Spleen (tissue), 7 donors: ENCODE measurements around the gene ZNF236.

Experiments used
- POLR2A ChIP-seq, 3 donors: fragments of 450-650 bp; IDR thresholded peaks; one replicate each; pipeline ENCODE4 v1.5.1; 2017; ENCODE audit warnings: antibody characterized with exemption in 3 of 3, mild to moderate bottlenecking in 1 of 3
- POLR2AphosphoS5 ChIP-seq, 3 donors: sonication (generic); formaldehyde crosslinking; IDR thresholded peaks; one replicate each; pipeline ENCODE4 v1.5.1; 2017; ENCODE audit warnings: antibody characterized with exemption in 3 of 3
- TF ChIP-seq, protein P1 (sequence below), 11 experiments: fragments of 200-600 bp in 7 of 11; fragments of 450-650 bp in 4 of 11; sonication (generic) in 4 of 11; IDR thresholded peaks in 8 of 11; conservative IDR thresholded peaks in 3 of 11; 1 replicate in 7 of 11; 2 replicates in 4 of 11; pipeline versions ENCODE4 v1.4.0 to v1.8.0; 2016 to 2021; ENCODE audit warnings: antibody characterized with exemption in 11 of 11, inconsistent platforms in 4 of 11, mild to moderate bottlenecking in 1 of 11
- donor health status: DM: no; HTN: no; CAD: no; lungs with moderate emphysema.
- donor health status: DM: no; HTN: no; CAD: no.
- donor health status: DM: no; HTN: no; CAD: no.

DNA sequence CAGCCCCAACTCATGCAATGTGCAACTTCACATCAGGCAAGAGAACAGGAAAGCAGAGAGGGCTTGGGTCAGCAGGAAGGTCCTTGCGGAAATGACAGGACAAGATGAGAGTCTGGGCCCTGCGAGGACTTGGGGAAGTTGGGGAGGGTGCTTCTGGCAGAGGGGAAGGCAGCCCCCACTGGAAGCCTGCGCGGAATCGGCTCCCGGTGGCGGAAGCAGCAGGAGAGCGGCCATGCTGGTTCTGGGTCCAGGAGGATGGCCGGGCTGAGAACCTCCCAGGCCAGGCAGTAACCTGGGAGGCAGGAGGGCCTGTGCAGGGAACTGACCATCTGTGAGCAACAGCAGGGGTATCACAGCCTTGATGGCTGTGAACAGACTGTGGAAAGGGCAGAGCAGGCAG lies 197.3 kb downstream of the ZNF236 start:
- TF ChIP-seq, protein P1, sequence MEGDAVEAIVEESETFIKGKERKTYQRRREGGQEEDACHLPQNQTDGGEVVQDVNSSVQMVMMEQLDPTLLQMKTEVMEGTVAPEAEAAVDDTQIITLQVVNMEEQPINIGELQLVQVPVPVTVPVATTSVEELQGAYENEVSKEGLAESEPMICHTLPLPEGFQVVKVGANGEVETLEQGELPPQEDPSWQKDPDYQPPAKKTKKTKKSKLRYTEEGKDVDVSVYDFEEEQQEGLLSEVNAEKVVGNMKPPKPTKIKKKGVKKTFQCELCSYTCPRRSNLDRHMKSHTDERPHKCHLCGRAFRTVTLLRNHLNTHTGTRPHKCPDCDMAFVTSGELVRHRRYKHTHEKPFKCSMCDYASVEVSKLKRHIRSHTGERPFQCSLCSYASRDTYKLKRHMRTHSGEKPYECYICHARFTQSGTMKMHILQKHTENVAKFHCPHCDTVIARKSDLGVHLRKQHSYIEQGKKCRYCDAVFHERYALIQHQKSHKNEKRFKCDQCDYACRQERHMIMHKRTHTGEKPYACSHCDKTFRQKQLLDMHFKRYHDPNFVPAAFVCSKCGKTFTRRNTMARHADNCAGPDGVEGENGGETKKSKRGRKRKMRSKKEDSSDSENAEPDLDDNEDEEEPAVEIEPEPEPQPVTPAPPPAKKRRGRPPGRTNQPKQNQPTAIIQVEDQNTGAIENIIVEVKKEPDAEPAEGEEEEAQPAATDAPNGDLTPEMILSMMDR (IDR thresholded peaks at IDR 0.05 in 8 of 11, conservative IDR thresholded peaks at IDR 0.05 in 3 of 11): no peak
- TF ChIP-seq POLR2A (IDR thresholded peaks at IDR 0.05): no peak
- TF ChIP-seq POLR2AphosphoS5 (IDR thresholded peaks at IDR 0.05): peak in 1 of 3 donors; percentile 47
